IMR-90 (cell line): Measurements from ENCODE around the gene AP4B1. TPM values are rescaled to one million over a fixed set of nuclear protein-coding genes. Genes with fewer than 3 reads are reported as not detected.

ENCODE experiments used
- ATAC-seq: fragments of 200-7000 bp; cut with Tn5 transposase; 2 replicates; pipeline ENCODE4 v1.9.1; 2020; ENCODE audit warnings: low read depth, mild to moderate bottlenecking, moderate library complexity
- BruUV-seq: library from RNA; stranded (reverse); fragments of 400-500 nt; replicated peaks from 2 replicates; lab custom pipeline; 2021; lab: Mats Ljungman, UMichigan
- CTCF ChIA-PET: fragments of 300-600 bp; formaldehyde crosslinking; extraction: SDS; loops from one replicate; lab custom pipeline; 2021; ENCODE audit warnings: antibody characterized with exemption; lab: Yijun Ruan, JAX
- POLR2A ChIA-PET: fragments of 300-600 bp; sonication (Branson Sonifier 250); formaldehyde crosslinking; loops from one replicate; lab custom pipeline; 2022; ENCODE audit warnings: antibody characterized with exemption; ENCODE audit not compliant: unreplicated experiment; lab: Charles Lee
- DNase-seq: peaks from one replicate; pipeline ENCODE4 v3.0.0; 2013
- H2AFZ ChIP-seq: replicated peaks from 2 replicates; pipeline ENCODE3; 2013; ENCODE audit warnings: low read length, mild to moderate bottlenecking; ENCODE audit not compliant: poor library complexity
- H2AK5ac ChIP-seq: 2 replicates; pipeline ENCODE4 v1.6.1; 2013; ENCODE audit warnings: low read depth, low read length, inconsistent platforms
- H2AK9ac ChIP-seq: replicated peaks from 2 replicates; pipeline ENCODE3; 2013; ENCODE audit warnings: mild to moderate bottlenecking, low read depth, low read length, moderate library complexity; ENCODE audit not compliant: poor library complexity
- H2BK120ac ChIP-seq: 2 replicates; pipeline ENCODE4 v1.6.1; 2013; ENCODE audit warnings: low read depth, low read length, inconsistent platforms
- H2BK15ac ChIP-seq: 3 replicates; pipeline ENCODE4 v1.6.1; 2013; ENCODE audit warnings: low read depth, low read length, inconsistent platforms
- H2BK20ac ChIP-seq: 2 replicates; pipeline ENCODE4 v1.6.1; 2013; ENCODE audit warnings: low read depth, mild to moderate bottlenecking, inconsistent platforms, low read length, moderate library complexity
- H2BK5ac ChIP-seq: 2 replicates; pipeline ENCODE4 v1.6.1; 2013; ENCODE audit warnings: mild to moderate bottlenecking, low read depth, low read length, inconsistent platforms; ENCODE audit not compliant: poor library complexity, severe bottlenecking
- H3K14ac ChIP-seq: replicated peaks from 2 replicates; pipeline ENCODE4 v1.6.1; 2013; ENCODE audit warnings: low read depth, low read length, inconsistent platforms
- H3K18ac ChIP-seq: 2 replicates; pipeline ENCODE4 v1.6.1; 2013; ENCODE audit warnings: low read depth, low read length, control low read depth
- H3K23ac ChIP-seq: 2 replicates; pipeline ENCODE4 v1.6.1; 2013; ENCODE audit warnings: low read depth, low read length, inconsistent platforms
- H3K27ac ChIP-seq: 2 replicates; pipeline ENCODE4 v1.5.1; 2013; ENCODE audit warnings: mild to moderate bottlenecking, control low read depth, low read length; ENCODE audit not compliant: insufficient read depth
- H3K27me3 ChIP-seq: 2 replicates; pipeline ENCODE4 v1.6.1; 2013; ENCODE audit warnings: low read length; ENCODE audit not compliant: control insufficient read depth, insufficient read depth
- H3K36me3 ChIP-seq: 2 replicates; pipeline ENCODE4 v1.6.1; 2013; ENCODE audit warnings: low read length, mixed read lengths; ENCODE audit not compliant: control insufficient read depth, insufficient read depth
- H3K4ac ChIP-seq: 2 replicates; pipeline ENCODE4 v1.6.1; 2013; ENCODE audit warnings: low read depth, low read length, inconsistent platforms
- H3K4me1 ChIP-seq: 2 replicates; pipeline ENCODE4 v1.6.1; 2013; ENCODE audit warnings: low read length, mixed read lengths; ENCODE audit not compliant: control insufficient read depth, insufficient read depth
- H3K4me2 ChIP-seq: 2 replicates; pipeline ENCODE4 v1.6.1; 2013; ENCODE audit warnings: low read depth, mild to moderate bottlenecking, control low read depth, low read length, moderate library complexity
- H3K4me3 ChIP-seq: 2 replicates; pipeline ENCODE4 v1.5.1; 2013; ENCODE audit warnings: low read depth, mild to moderate bottlenecking, control low read depth, low read length, moderate library complexity; ENCODE audit not compliant: insufficient read depth
- H3K56ac ChIP-seq: 2 replicates; pipeline ENCODE4 v1.6.1; 2013; ENCODE audit warnings: low read length, inconsistent platforms; ENCODE audit not compliant: insufficient read depth; ENCODE audit errors: extremely low read depth
- H3K79me1 ChIP-seq, 2 experiments: 2 replicates each; pipeline ENCODE4 v1.6.1; 2013; ENCODE audit warnings: low read length in 2 of 2, inconsistent platforms in 1 of 2, low read depth in 1 of 2
- H3K9ac ChIP-seq: 2 replicates; pipeline ENCODE4 v1.6.1; 2013; ENCODE audit warnings: low read depth, low read length, control low read depth
- H3K9me1 ChIP-seq: 2 replicates; pipeline ENCODE4 v1.6.1; 2013; ENCODE audit warnings: low read length, inconsistent platforms; ENCODE audit not compliant: insufficient read depth
- H3K9me3 ChIP-seq: 2 replicates; pipeline ENCODE4 v1.6.1; 2013; ENCODE audit warnings: low read length; ENCODE audit not compliant: control insufficient read depth, insufficient read depth
- H4K20me1 ChIP-seq: 2 replicates; pipeline ENCODE4 v1.6.1; 2013; ENCODE audit warnings: low read length, inconsistent platforms; ENCODE audit not compliant: insufficient read depth
- H4K5ac ChIP-seq: 2 replicates; pipeline ENCODE4 v1.6.1; 2013; ENCODE audit warnings: mild to moderate bottlenecking, low read depth, low read length, control low read depth
- H4K8ac ChIP-seq, 2 experiments: 2 replicates each; pipeline ENCODE4 v1.6.1; 2013; ENCODE audit warnings: low read depth in 2 of 2, low read length in 2 of 2, control low read depth in 1 of 2, inconsistent platforms in 1 of 2
- H4K91ac ChIP-seq: 2 replicates; pipeline ENCODE4 v1.6.1; 2013; ENCODE audit warnings: low read depth, low read length, inconsistent platforms; ENCODE audit not compliant: insufficient read depth
- CHD1 ChIP-seq: IDR thresholded peaks from 2 replicates; pipeline ENCODE4 v1.6.1; 2012; ENCODE audit warnings: low read depth, low read length, improper control_type of control experiment
- CTCF ChIP-seq: conservative IDR thresholded peaks from 2 replicates; pipeline ENCODE4 v1.5.1; 2012; ENCODE audit warnings: mild to moderate bottlenecking, low read depth, low read length, improper control_type of control experiment
- ELK1 ChIP-seq: fragments of 150-350 bp; IDR thresholded peaks from 2 replicates; pipeline ENCODE4 v1.6.1; 2016; ENCODE audit warnings: low read depth, mild to moderate bottlenecking, low read length, moderate library complexity, borderline replicate concordance
- FOS ChIP-seq: fragments of 150-350 bp; IDR thresholded peaks from 2 replicates; pipeline ENCODE4 v1.6.1; 2016; ENCODE audit warnings: low read depth, low read length
- MAFK ChIP-seq: IDR thresholded peaks from 2 replicates; pipeline ENCODE4 v1.6.1; 2012; ENCODE audit warnings: low read depth, low read length, improper control_type of control experiment
- MAZ ChIP-seq: IDR thresholded peaks from 2 replicates; pipeline ENCODE4 v1.6.1; 2012; ENCODE audit warnings: low read depth, mild to moderate bottlenecking, low read length, improper control_type of control experiment, moderate library complexity, borderline replicate concordance
- NFE2L2 ChIP-seq: fragments of 150-350 bp; IDR thresholded peaks from 2 replicates; pipeline ENCODE4 v1.6.1; 2016; ENCODE audit warnings: low read depth, mild to moderate bottlenecking, low read length
- POLR2A ChIP-seq: IDR thresholded peaks from 2 replicates; pipeline ENCODE4 v1.6.1; 2012; ENCODE audit warnings: mild to moderate bottlenecking, low read depth, low read length
- RAD21 ChIP-seq: IDR thresholded peaks from 2 replicates; pipeline ENCODE4 v1.6.1; 2012; ENCODE audit warnings: low read length, improper control_type of control experiment
- RCOR1 ChIP-seq: IDR thresholded peaks from 2 replicates; pipeline ENCODE4 v1.6.1; 2012; ENCODE audit warnings: mild to moderate bottlenecking, low read length, improper control_type of control experiment; ENCODE audit not compliant: insufficient replicate concordance
- RFX5 ChIP-seq: IDR thresholded peaks from 2 replicates; pipeline ENCODE4 v1.8.0; 2012; ENCODE audit warnings: low read depth, mild to moderate bottlenecking, low read length, moderate library complexity
- SMC3 ChIP-seq: fragments of 150-350 bp; IDR thresholded peaks from 2 replicates; pipeline ENCODE4 v1.6.1; 2016; ENCODE audit warnings: low read depth, mild to moderate bottlenecking, antibody characterized with exemption, low read length, moderate library complexity
- USF2 ChIP-seq: fragments of 150-350 bp; IDR thresholded peaks from 2 replicates; pipeline ENCODE4 v1.6.1; 2017; ENCODE audit warnings: mild to moderate bottlenecking, antibody characterized with exemption, low read length, low read depth
- dilution Hi-C: fragments of 300-500 bp; cut with HindIII; formaldehyde crosslinking; loops from one replicate; pipeline ENCODE4 v1.14.3; 2018; ENCODE audit warnings: low sequenced_read_pairs; ENCODE audit not compliant: unreplicated experiment
- in situ Hi-C: fragments of 300-500 bp; cut with MboI; formaldehyde crosslinking; loops from 3 replicates; pipeline ENCODE4 v1.14.3; 2019; ENCODE audit warnings: low sequenced_read_pairs, inconsistent platforms, mixed read lengths
- intact Hi-C: fragments of 100-400 bp; cut with micrococcal nuclease; formaldehyde crosslinking; loops from 2 replicates; pipeline ENCODE4 v1.10.0; 2022
- polyA plus RNA-seq, 3 experiments: library from polyadenylated mRNA; depleted of rRNA; stranded (reverse); fragments of >200 nt; gene quantifications; 2 replicates each; pipeline ENCODE4 v1.2.3, GENCODE V29; 2012; ENCODE audit warnings: low replicate concordance in 1 of 3
- total RNA-seq: library from RNA; depleted of rRNA; stranded (reverse); fragments of >200 nt; gene quantifications from 2 replicates; pipeline ENCODE4 v1.2.3, GENCODE V29; 2012

Gene AP4B1
- total and polyA plus RNA-seq, 2 of the 4 experiments (the other 2 are of a cell fraction): 15.6 to 18.1 TPM

- H3K56ac ChIP-seq: no peak overlapping the region
- H3K9me1 ChIP-seq: peaks cover 3% of the 10 kb centered on the region; the same call in 1 of the 2 replicates
- no TSS peak for BruUV-seq
- H4K20me1 ChIP-seq: no peaks in the 10 kb centered on the region
- peak overlapping the region in 1 of 2 experiments; percentile 29; a peak in 1 of 4 replicates for H4K8ac ChIP-seq
- H3K36me3 ChIP-seq: no peaks in the 10 kb centered on the region
- H3K18ac ChIP-seq: no peak overlapping the region; the same call in 1 of the 2 replicates
- ChIA-PET CTCF (no interaction called here), POLR2A (no interaction called here)
- no peak overlapping the region for H3K4ac ChIP-seq
- dilution Hi-C loops: no loop called here
- no peak overlapping the region for H3K4me3 ChIP-seq
- H2BK120ac ChIP-seq: no peak overlapping the region
- no peak overlapping the region for H4K5ac ChIP-seq
- no peak overlapping the region for H2AFZ ChIP-seq
- no peak overlapping the region for H3K27ac ChIP-seq
- no peak overlapping the region for H2BK20ac ChIP-seq
- intact Hi-C loops: no loop called here
- H2BK5ac ChIP-seq: no peak overlapping the region
- H2AK5ac ChIP-seq: no peak overlapping the region
- 0 out of 2 replicates have a peak overlapping the region, but pooled peaks have one; percentile 5 for H3K14ac ChIP-seq
- no peak overlapping the region for H3K23ac ChIP-seq
- no peak overlapping the region for H4K91ac ChIP-seq
- no peak for ATAC-seq
- H2BK15ac ChIP-seq: no peak overlapping the region
- in situ Hi-C loops: loop anchor here (25.0 kb wide), 1 partner anchor 415 kb away; no protein-coding TSS in a partner anchor
- H3K4me2 ChIP-seq: no peak overlapping the region; the same call in 1 of the 2 replicates
- H2AK9ac ChIP-seq: no peak overlapping the region
- H3K27me3 ChIP-seq: no peaks in the 10 kb centered on the region
- H3K9me3 ChIP-seq: no peaks in the 10 kb centered on the region
- peaks cover 6% of the 10 kb centered on the region; the same call in 1 of the 2 replicates for H3K4me1 ChIP-seq
- no peaks in the 10 kb centered on the region for H3K79me1 ChIP-seq
- TF ChIP-seq USF2 (no peak), RFX5 (no peak), ELK1 (no peak), SMC3 (no peak), MAFK (no peak), POLR2A (no peak), NFE2L2 (no peak), FOS (no peak), CHD1 (no peak), RCOR1 (no peak), MAZ (no peak), CTCF (no peak), RAD21 (no peak)
- no peak for DNase-seq
- no peak overlapping the region for H3K9ac ChIP-seq
These were observed 32.2 kb downstream of the AP4B1 start for GRCh38 chr1:113872219-113872935.
